Mesenchymal stem cell (in vitro differentiated cells and primary cell): ENCODE data around the gene PTPRA.

Experiments
- DNase-seq: peaks from one replicate; pipeline ENCODE4 v3.0.0-alpha.2; 2013
- H2AFZ ChIP-seq: one replicate; pipeline ENCODE4 v1.6.1; 2013; ENCODE audit warnings: low read depth, mild to moderate bottlenecking, control low read depth, inconsistent platforms, low read length, moderate library complexity
- H2AK5ac ChIP-seq: 2 replicates; pipeline ENCODE4 v1.6.1; 2013; ENCODE audit warnings: low read length, moderate library complexity, mild to moderate bottlenecking, inconsistent platforms; ENCODE audit not compliant: severe bottlenecking
- H2BK120ac ChIP-seq: one replicate; pipeline ENCODE4 v1.6.1; 2013; ENCODE audit warnings: low read depth, mild to moderate bottlenecking, inconsistent platforms, low read length, moderate library complexity
- H2BK12ac ChIP-seq, 2 experiments: one replicate each; pipeline ENCODE4 v1.6.1; 2013; ENCODE audit warnings: inconsistent platforms in 2 of 2, low read length in 2 of 2, mild to moderate bottlenecking in 2 of 2, moderate library complexity in 2 of 2, control low read depth in 1 of 2
- H2BK15ac ChIP-seq: one replicate; pipeline ENCODE4 v1.6.1; 2013; ENCODE audit warnings: mild to moderate bottlenecking, low read depth, inconsistent platforms; ENCODE audit not compliant: poor library complexity, severe bottlenecking
- H2BK5ac ChIP-seq: 2 replicates; pipeline ENCODE4 v1.6.1; 2013; ENCODE audit warnings: low read depth, mild to moderate bottlenecking, low read length, control low read depth, inconsistent platforms; ENCODE audit not compliant: poor library complexity, severe bottlenecking
- H3K14ac ChIP-seq, 2 experiments: one replicate each; pipeline ENCODE4 v1.6.1; 2013; ENCODE audit warnings: inconsistent platforms in 2 of 2, low read length in 2 of 2, control low read depth in 1 of 2, mild to moderate bottlenecking in 1 of 2, moderate library complexity in 1 of 2
- H3K18ac ChIP-seq, 2 experiments: one replicate each; pipeline ENCODE4 v1.6.1; 2013; ENCODE audit warnings: inconsistent platforms in 2 of 2, low read length in 2 of 2, control low read depth in 1 of 2, low read depth in 1 of 2, mild to moderate bottlenecking in 1 of 2
- H3K23ac ChIP-seq, 2 experiments: one replicate each; pipeline ENCODE4 v1.6.1; 2013; ENCODE audit warnings: inconsistent platforms in 2 of 2, low read length in 2 of 2, mild to moderate bottlenecking in 2 of 2, moderate library complexity in 2 of 2, control low read depth in 1 of 2
- H3K27ac ChIP-seq: 2 replicates; pipeline ENCODE4 v1.5.1; 2013; ENCODE audit warnings: mild to moderate bottlenecking, moderate library complexity, low read length, control low read depth, inconsistent platforms; ENCODE audit not compliant: poor library complexity, severe bottlenecking
- H3K27me3 ChIP-seq, 2 experiments: 2 replicates each; pipeline versions ENCODE4 v1.6.1 to v1.7.0; 2013; ENCODE audit warnings: low read length in 2 of 2, mild to moderate bottlenecking in 2 of 2, moderate library complexity in 2 of 2, control low read depth in 1 of 2, inconsistent platforms in 1 of 2; ENCODE audit not compliant: control insufficient read depth in 1 of 2, insufficient read depth in 1 of 2
- H3K36me3 ChIP-seq, 2 experiments: 2 replicates each; pipeline versions ENCODE4 v1.6.1 to v1.7.0; 2013; ENCODE audit warnings: low read length in 2 of 2, control low read depth in 1 of 2, inconsistent platforms in 1 of 2, low read depth in 1 of 2, mild to moderate bottlenecking in 1 of 2; ENCODE audit not compliant: insufficient read depth in 2 of 2, control insufficient read depth in 1 of 2
- H3K4ac ChIP-seq, 2 experiments: one replicate each; pipeline ENCODE4 v1.6.1; 2013; ENCODE audit warnings: inconsistent platforms in 2 of 2, low read length in 2 of 2, mild to moderate bottlenecking in 2 of 2, moderate library complexity in 2 of 2, control low read depth in 1 of 2, low read depth in 1 of 2
- H3K4me1 ChIP-seq: 2 replicates; pipeline ENCODE4 v1.6.1; 2013; ENCODE audit warnings: low read depth, low read length, control low read depth; ENCODE audit not compliant: control insufficient read depth, insufficient read depth
- H3K4me2 ChIP-seq: 2 replicates; pipeline ENCODE4 v1.6.1; 2013; ENCODE audit warnings: low read length, mild to moderate bottlenecking, inconsistent platforms; ENCODE audit not compliant: poor library complexity, severe bottlenecking
- H3K4me3 ChIP-seq, 2 experiments: 2 replicates each; pipeline versions ENCODE4 v1.5.1 to v1.7.0; 2013; ENCODE audit warnings: low read length in 2 of 2, mild to moderate bottlenecking in 2 of 2, control low read depth in 1 of 2, low read depth in 1 of 2; ENCODE audit not compliant: insufficient read depth in 1 of 2
- H3K79me1 ChIP-seq: replicated peaks from 2 replicates; pipeline ENCODE4 v1.6.1; 2013; ENCODE audit warnings: mild to moderate bottlenecking, control low read depth, low read length, inconsistent platforms; ENCODE audit not compliant: poor library complexity, severe bottlenecking
- H3K9ac ChIP-seq: 2 replicates; pipeline ENCODE4 v1.7.0; 2013; ENCODE audit warnings: mild to moderate bottlenecking, low read length, moderate library complexity
- H3K9me3 ChIP-seq: 2 replicates; pipeline ENCODE4 v1.7.0; 2013; ENCODE audit warnings: mild to moderate bottlenecking, low read length; ENCODE audit not compliant: control insufficient read depth
- H4K8ac ChIP-seq: one replicate; pipeline ENCODE4 v1.6.1; 2013; ENCODE audit warnings: inconsistent platforms, mild to moderate bottlenecking, low read length, moderate library complexity
- H4K91ac ChIP-seq: one replicate; pipeline ENCODE4 v1.6.1; 2013; ENCODE audit warnings: mild to moderate bottlenecking, low read length, inconsistent platforms
- WGBS: methylation state at CpG from one replicate; pipeline ENCODE4 v1.1.7; 2013; ENCODE audit warnings: mixed read lengths; 5-methylcytosine and 5-hydroxymethylcytosine counted together

The PTPRA gene

DNA sequence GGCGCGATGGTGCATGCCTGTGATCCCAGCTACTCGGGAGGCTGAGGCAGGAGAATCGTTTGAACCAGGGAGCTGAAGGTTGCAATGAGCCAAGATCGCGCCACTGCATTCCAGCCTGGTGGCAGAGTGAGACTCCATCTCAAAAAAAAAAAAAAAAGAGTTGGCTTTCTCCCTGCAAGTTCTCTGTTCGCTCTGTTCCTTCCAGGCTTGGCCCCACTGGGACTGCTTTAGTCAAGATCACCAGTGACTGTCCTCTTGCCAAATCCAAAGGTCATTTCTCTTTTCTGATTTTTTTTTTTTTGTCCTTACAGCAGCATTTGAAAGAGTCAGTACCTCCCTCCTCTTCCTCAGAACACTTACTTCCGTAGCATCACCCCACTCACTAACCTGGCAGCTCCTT is 159.3 kb downstream of the PTPRA start:
- no peak overlapping the region for H2BK12ac ChIP-seq
- H3K4me2 ChIP-seq: no peak overlapping the region
- H3K18ac ChIP-seq: no peak overlapping the region
- H2BK5ac ChIP-seq: no peak overlapping the region
- H4K8ac ChIP-seq: no peak overlapping the region
- no peak overlapping the region for H2AK5ac ChIP-seq
- H2BK120ac ChIP-seq: no peak overlapping the region
- H3K4ac ChIP-seq: no peak overlapping the region
- no peaks in the 10 kb centered on the region for H3K4me1 ChIP-seq
- no peak for DNase-seq
- no peaks in the 10 kb centered on the region for H3K27me3 ChIP-seq
- H3K4me3 ChIP-seq: no peak overlapping the region
- no peak overlapping the region for H3K14ac ChIP-seq
- peaks cover 3% of the 10 kb centered on the region for H3K79me1 ChIP-seq
- no peaks in the 10 kb centered on the region for H3K9me3 ChIP-seq
- no peak overlapping the region for H2AFZ ChIP-seq
- H3K36me3 ChIP-seq: peaks cover 53 to 80% of the 10 kb centered on the region in 2 experiments
- H3K27ac ChIP-seq: no peak overlapping the region
- no peak overlapping the region for H4K91ac ChIP-seq
- no peak overlapping the region for H3K23ac ChIP-seq
- H2BK15ac ChIP-seq: no peak overlapping the region
- H3K9ac ChIP-seq: no peak overlapping the region
- 97% methylated on average over 8 of the region's 8 CpGs for WGBS

DNA sequence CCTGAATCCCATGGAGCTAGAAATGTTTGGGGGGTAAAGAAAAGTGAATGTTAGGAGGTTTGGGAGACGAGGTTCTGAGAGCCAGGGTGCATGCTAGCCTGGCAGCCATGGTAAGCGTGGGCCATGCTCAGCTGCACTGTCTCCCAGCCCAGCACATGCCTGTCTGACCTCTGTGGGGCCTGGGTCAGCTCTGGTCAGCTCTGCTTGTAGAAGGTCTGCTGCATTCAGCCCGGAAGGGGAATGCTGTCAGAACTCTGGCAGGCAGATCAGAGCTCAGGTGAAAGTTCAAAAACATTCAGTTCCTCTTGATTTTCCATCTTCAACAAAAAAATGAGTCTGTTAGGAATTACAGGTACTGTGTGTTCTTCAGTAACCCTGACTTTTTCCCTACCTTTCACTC is 164.4 kb downstream of the PTPRA start:
- peaks cover 3% of the 10 kb centered on the region for H3K79me1 ChIP-seq
- no peak for DNase-seq
- no peak overlapping the region for H2BK5ac ChIP-seq
- H3K36me3 ChIP-seq: peaks cover 57 to 76% of the 10 kb centered on the region in 2 experiments
- no peak overlapping the region for H3K4me2 ChIP-seq
- H3K18ac ChIP-seq: no peak overlapping the region
- H3K9ac ChIP-seq: no peak overlapping the region
- H2BK120ac ChIP-seq: no peak overlapping the region
- H3K23ac ChIP-seq: no peak overlapping the region
- H3K27me3 ChIP-seq: no peaks in the 10 kb centered on the region
- H2BK15ac ChIP-seq: no peak overlapping the region
- no peak overlapping the region for H4K8ac ChIP-seq
- H3K4me3 ChIP-seq: no peak overlapping the region
- H3K4me1 ChIP-seq: peaks cover 9% of the 10 kb centered on the region
- H2BK12ac ChIP-seq: no peak overlapping the region
- no peak overlapping the region for H3K4ac ChIP-seq
- no peak overlapping the region for H2AFZ ChIP-seq
- no peak overlapping the region for H3K14ac ChIP-seq
- H2AK5ac ChIP-seq: no peak overlapping the region
- H3K27ac ChIP-seq: no peak overlapping the region
- no peak overlapping the region for H4K91ac ChIP-seq
- H3K9me3 ChIP-seq: no peaks in the 10 kb centered on the region
- WGBS: 97% methylated on average over 2 of the region's 3 CpGs

DNA sequence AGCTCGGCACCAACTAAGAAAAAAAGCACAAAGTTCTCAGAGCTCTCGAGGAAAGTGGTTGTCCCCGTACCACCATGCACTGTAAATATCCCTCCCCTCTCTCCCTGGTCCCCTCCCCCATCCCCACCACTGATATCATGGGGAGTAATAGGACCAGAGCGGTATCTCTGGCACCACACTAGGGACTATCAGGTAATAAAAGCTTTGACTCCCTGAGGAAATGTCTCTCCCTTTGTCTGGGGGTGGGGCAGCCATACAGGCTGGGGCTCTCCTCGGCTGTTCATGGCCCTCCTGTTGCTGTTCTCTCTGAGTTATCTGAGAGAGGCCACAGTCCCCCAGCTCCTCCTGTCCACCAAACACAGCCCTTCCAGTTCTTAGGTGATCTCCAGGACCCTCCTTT is 165.2 kb downstream of the PTPRA start:
- 95% methylated on average over 5 of the region's 5 CpGs for WGBS
- DNase-seq: no peak

DNA sequence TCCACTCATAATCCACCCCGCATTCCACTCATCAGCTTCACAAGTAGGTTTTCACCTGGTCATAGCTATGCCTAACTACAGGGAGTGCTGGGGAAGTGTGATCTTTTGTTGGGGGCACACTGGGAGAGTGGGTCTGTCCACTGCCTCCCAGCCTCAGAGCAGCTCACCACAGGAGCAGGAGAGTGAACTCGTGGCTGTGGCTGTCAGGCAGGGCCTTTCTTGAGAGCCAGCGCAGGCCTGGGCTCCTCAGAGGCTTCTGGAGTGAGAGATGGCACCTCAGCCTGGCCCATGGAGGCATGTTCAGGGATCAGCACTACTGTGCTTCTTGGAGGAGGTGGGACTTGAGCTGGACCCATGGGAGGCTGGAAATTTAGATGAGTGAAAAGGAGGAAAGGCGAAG is 166.1 kb downstream of the PTPRA start:
- Histone ChIP-seq H2BK5ac (no peak overlapping the region), H3K23ac (no peak overlapping the region), H3K27ac (no peak overlapping the region), H3K4me1 (peaks cover 11% of the 10 kb centered on the region), H3K9me3 (no peaks in the 10 kb centered on the region), H3K18ac (no peak overlapping the region), H4K8ac (no peak overlapping the region), H3K4me3 (no peak overlapping the region), H2BK12ac (no peak overlapping the region), H2BK120ac (no peak overlapping the region), H4K91ac (no peak overlapping the region), H2AFZ (no peak overlapping the region), H3K4ac (no peak overlapping the region), H3K4me2 (no peak overlapping the region), H2AK5ac (no peak overlapping the region), H3K9ac (no peak overlapping the region), H3K14ac (no peak overlapping the region), H3K36me3 (peaks cover 64 to 72% of the 10 kb centered on the region in 2 experiments), H3K79me1 (no peaks in the 10 kb centered on the region), H2BK15ac (no peak overlapping the region), H3K27me3 (no peaks in the 10 kb centered on the region)
- DNase-seq: no peak
- WGBS: 90% methylated on average over 3 of the region's 4 CpGs

More for the DNA sequence above, 165.2 kb downstream of the PTPRA start:
- Histone ChIP-seq H2BK5ac (no peak overlapping the region), H2BK12ac (no peak overlapping the region), H3K9ac (no peak overlapping the region), H3K4me2 (no peak overlapping the region), H3K36me3 (peaks cover 58 to 76% of the 10 kb centered on the region in 2 experiments), H4K8ac (no peak overlapping the region), H3K14ac (no peak overlapping the region), H2BK15ac (no peak overlapping the region), H4K91ac (no peak overlapping the region), H2AK5ac (no peak overlapping the region), H3K9me3 (no peaks in the 10 kb centered on the region), H2BK120ac (no peak overlapping the region), H3K79me1 (no peaks in the 10 kb centered on the region), H3K27ac (no peak overlapping the region), H3K4me3 (no peak overlapping the region), H2AFZ (no peak overlapping the region), H3K4ac (no peak overlapping the region), H3K23ac (no peak overlapping the region), H3K4me1 (peaks cover 10% of the 10 kb centered on the region), H3K27me3 (no peaks in the 10 kb centered on the region), H3K18ac (no peak overlapping the region)
